ENCODE results near the gene RPS6KA6.
A peak's percentile ranks its signal among the peaks of the same experiment; 100 is the strongest.

Gene RPS6KA6

DNA sequence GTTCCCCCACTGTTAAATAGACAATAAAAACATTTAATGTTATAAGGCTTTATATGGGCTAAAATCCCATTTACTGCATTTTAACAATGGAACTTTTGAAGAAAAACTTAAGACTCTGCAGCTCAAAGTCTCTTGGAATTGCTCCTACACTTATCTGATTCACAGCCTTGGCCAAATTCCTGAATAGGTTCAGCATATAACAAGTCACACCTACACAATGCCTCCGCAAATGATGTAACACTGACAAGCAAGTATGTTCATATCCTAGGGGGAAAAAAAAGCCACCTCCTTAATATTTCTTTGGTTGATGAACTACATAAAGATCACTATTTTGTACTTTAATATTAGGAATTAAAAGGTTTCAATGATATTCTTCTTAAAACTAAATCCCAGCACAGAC is 34.5 kb downstream of the RPS6KA6 start:
- H3K4me1 ChIP-seq (ENCODE audit: control insufficient read depth, insufficient read depth, low read length) = no peaks in the 10 kb centered on the region
- POLR2A ChIA-PET = no interaction called here
- CTCF ChIA-PET = interaction anchor here (0.6 kb wide), 1 partner anchor 108 kb away, joined by 4 read pairs; no protein-coding TSS in a partner anchor

DNA sequence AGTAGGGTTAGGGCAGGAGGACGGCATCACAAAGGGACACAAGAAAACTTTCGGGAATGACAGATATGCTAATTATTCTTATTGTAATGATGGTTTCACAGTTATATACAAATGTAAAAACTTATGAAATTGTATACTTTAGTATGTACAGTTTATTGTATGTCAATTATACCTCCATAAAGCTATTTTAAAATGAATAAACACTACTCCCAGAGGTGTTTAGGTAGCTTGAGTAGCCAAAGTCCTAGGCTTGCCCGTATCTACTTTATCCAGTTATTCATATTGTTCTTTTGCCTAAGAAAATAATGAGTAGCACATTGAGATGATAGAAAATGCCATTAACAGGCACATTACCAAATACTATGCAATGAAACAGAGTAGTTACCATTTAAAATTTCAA is 43.0 kb downstream of the RPS6KA6 start:
- H3K4me1 ChIP-seq (ENCODE audit: control insufficient read depth, insufficient read depth, low read length) = no peaks in the 10 kb centered on the region
- POLR2A ChIA-PET = no interaction called here
- H3K27ac ChIP-seq (ENCODE audit: extremely low read depth, low read depth, low read length) = no peak overlapping the region
- CTCF ChIA-PET = no interaction called here
- H3K4me3 ChIP-seq (ENCODE audit: low read depth, low read length) = no peak overlapping the region
- no peaks in the 10 kb centered on the region; a peak in 2 of 3 replicates for H3K36me3 ChIP-seq (ENCODE audit: control insufficient read depth in 2 of 2, insufficient read depth in 1 of 2, low read length in 2 of 2)
- peaks cover 4% of the 10 kb centered on the region; the same call in 1 of the 2 replicates for H3K9me3 ChIP-seq (ENCODE audit: control insufficient read depth, insufficient read depth, low read depth, low read length)
- TF ChIP-seq RBAK (tag by site-specific recombination; IDR thresholded peaks at IDR 0.05) (no peak), ZNF114 (tag by site-specific recombination; IDR thresholded peaks at IDR 0.05) (no peak), ZSCAN23 (tag by site-specific recombination; IDR thresholded peaks at IDR 0.05) (no peak), ZNF530 (tag by site-specific recombination; IDR thresholded peaks at IDR 0.05; ENCODE audit: low read depth) (no peak), ZNF16 (tag by site-specific recombination; IDR thresholded peaks at IDR 0.05; ENCODE audit: low read depth) (no peak), ZNF768 (tag by site-specific recombination; IDR thresholded peaks at IDR 0.05) (no peak), ZNF248 (tag by site-specific recombination; IDR thresholded peaks at IDR 0.05) (no peak), ZNF624 (tag by site-specific recombination; IDR thresholded peaks at IDR 0.05) (no peak), ZNF654 (tag by site-specific recombination; IDR thresholded peaks at IDR 0.05; ENCODE audit: low read depth) (no peak), GFI1B (tag by site-specific recombination; IDR thresholded peaks at IDR 0.05) (no peak), ZNF19 (tag by site-specific recombination; IDR thresholded peaks at IDR 0.05; ENCODE audit: low read depth) (no peak)
- TF ChIP-seq, protein P1, sequence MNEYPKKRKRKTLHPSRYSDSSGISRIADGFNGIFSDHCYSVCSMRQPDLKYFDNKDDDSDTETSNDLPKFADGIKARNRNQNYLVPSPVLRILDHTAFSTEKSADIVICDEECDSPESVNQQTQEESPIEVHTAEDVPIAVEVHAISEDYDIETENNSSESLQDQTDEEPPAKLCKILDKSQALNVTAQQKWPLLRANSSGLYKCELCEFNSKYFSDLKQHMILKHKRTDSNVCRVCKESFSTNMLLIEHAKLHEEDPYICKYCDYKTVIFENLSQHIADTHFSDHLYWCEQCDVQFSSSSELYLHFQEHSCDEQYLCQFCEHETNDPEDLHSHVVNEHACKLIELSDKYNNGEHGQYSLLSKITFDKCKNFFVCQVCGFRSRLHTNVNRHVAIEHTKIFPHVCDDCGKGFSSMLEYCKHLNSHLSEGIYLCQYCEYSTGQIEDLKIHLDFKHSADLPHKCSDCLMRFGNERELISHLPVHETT (tag by site-specific recombination; IDR thresholded peaks at IDR 0.05) = no peak
- TF ChIP-seq, protein P2, sequence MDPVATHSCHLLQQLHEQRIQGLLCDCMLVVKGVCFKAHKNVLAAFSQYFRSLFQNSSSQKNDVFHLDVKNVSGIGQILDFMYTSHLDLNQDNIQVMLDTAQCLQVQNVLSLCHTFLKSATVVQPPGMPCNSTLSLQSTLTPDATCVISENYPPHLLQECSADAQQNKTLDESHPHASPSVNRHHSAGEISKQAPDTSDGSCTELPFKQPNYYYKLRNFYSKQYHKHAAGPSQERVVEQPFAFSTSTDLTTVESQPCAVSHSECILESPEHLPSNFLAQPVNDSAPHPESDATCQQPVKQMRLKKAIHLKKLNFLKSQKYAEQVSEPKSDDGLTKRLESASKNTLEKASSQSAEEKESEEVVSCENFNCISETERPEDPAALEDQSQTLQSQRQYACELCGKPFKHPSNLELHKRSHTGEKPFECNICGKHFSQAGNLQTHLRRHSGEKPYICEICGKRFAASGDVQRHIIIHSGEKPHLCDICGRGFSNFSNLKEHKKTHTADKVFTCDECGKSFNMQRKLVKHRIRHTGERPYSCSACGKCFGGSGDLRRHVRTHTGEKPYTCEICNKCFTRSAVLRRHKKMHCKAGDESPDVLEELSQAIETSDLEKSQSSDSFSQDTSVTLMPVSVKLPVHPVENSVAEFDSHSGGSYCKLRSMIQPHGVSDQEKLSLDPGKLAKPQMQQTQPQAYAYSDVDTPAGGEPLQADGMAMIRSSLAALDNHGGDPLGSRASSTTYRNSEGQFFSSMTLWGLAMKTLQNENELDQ (tag by site-specific recombination; IDR thresholded peaks at IDR 0.05; ENCODE audit: low read depth) = no peak

More for the DNA sequence above, 34.5 kb downstream of the RPS6KA6 start:
- H3K9me3 ChIP-seq (ENCODE audit: control insufficient read depth, insufficient read depth, low read depth, low read length) = no peaks in the 10 kb centered on the region; the same call in 1 of the 2 replicates
- no peak overlapping the region for H3K27ac ChIP-seq (ENCODE audit: extremely low read depth, low read depth, low read length)
- H3K36me3 ChIP-seq (ENCODE audit: control insufficient read depth in 2 of 2, insufficient read depth in 1 of 2, low read length in 2 of 2) = peaks cover 0 to 4% of the 10 kb centered on the region in 2 experiments; a peak in 1 of 3 replicates
- H3K4me3 ChIP-seq (ENCODE audit: low read depth, low read length) = no peak overlapping the region
- no peak for TF ChIP-seq ZNF792 (tag by site-specific recombination; IDR thresholded peaks at IDR 0.05)
- peak; percentile 35; the same call in 1 of the 2 replicates for TF ChIP-seq EGR2 (tag by site-specific recombination; IDR thresholded peaks at IDR 0.05; ENCODE audit: low read depth)

DNA sequence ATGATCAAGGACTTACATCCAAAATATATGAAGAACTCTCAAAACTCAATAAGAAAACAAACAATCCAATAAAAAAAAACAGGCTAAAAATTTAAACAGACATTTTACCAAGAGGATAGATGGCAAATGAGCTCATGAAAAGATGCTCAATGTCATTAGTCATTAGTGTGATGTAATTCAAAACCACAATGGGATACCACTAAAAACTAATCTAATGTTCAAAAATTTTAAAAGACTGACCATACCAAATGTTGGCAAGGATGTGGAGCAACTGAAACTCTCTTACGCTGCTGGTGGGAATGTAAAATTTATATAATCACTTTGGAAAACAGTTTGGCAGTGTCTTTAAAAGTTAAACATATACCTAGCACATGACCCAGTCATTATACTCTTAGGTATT is 43.7 kb downstream of the RPS6KA6 start:
- ChIA-PET CTCF (no interaction called here), POLR2A (no interaction called here)
- peaks cover 4% of the 10 kb centered on the region; the same call in 1 of the 2 replicates for H3K9me3 ChIP-seq (ENCODE audit: control insufficient read depth, insufficient read depth, low read depth, low read length)
- H3K27ac ChIP-seq (ENCODE audit: extremely low read depth, low read depth, low read length) = no peak overlapping the region
- H3K36me3 ChIP-seq (ENCODE audit: control insufficient read depth in 2 of 2, insufficient read depth in 1 of 2, low read length in 2 of 2) = no peaks in the 10 kb centered on the region; a peak in 2 of 3 replicates
- no peak overlapping the region for H3K4me3 ChIP-seq (ENCODE audit: low read depth, low read length)
- H3K4me1 ChIP-seq (ENCODE audit: control insufficient read depth, insufficient read depth, low read length) = no peaks in the 10 kb centered on the region
- TF ChIP-seq ZXDB (tag by site-specific recombination; IDR thresholded peaks at IDR 0.05) (no peak), ZNF223 (tag by site-specific recombination; IDR thresholded peaks at IDR 0.05) (no peak), ZNF629 (tag by site-specific recombination; IDR thresholded peaks at IDR 0.05) (no peak), ZNF184 (tag by site-specific recombination; IDR thresholded peaks at IDR 0.05) (no peak), OSR2 (tag by site-specific recombination; IDR thresholded peaks at IDR 0.05) (no peak), ZNF707 (tag by site-specific recombination; IDR thresholded peaks at IDR 0.05) (no peak), ZNF529 (tag by site-specific recombination; IDR thresholded peaks at IDR 0.05; ENCODE audit: insufficient replicate concordance) (no peak), ZNF558 (tag by site-specific recombination; IDR thresholded peaks at IDR 0.05) (no peak), ZNF791 (tag by site-specific recombination; IDR thresholded peaks at IDR 0.05) (no peak), ZNF266 (tag by site-specific recombination; IDR thresholded peaks at IDR 0.05; ENCODE audit: low read depth) (no peak), OVOL3 (tag by site-specific recombination; IDR thresholded peaks at IDR 0.05) (no peak), ZNF530 (tag by site-specific recombination; IDR thresholded peaks at IDR 0.05; ENCODE audit: low read depth) (no peak)
- TF ChIP-seq, protein P3, sequence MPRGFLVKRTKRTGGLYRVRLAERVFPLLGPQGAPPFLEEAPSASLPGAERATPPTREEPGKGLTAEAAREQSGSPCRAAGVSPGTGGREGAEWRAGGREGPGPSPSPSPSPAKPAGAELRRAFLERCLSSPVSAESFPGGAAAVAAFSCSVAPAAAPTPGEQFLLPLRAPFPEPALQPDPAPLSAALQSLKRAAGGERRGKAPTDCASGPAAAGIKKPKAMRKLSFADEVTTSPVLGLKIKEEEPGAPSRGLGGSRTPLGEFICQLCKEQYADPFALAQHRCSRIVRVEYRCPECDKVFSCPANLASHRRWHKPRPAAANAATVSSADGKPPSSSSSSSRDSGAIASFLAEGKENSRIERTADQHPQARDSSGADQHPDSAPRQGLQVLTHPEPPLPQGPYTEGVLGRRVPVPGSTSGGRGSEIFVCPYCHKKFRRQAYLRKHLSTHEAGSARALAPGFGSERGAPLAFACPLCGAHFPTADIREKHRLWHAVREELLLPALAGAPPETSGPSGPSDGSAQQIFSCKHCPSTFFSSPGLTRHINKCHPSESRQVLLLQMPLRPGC (tag by site-specific recombination; IDR thresholded peaks at IDR 0.05) = no peak
- TF ChIP-seq, protein P4, sequence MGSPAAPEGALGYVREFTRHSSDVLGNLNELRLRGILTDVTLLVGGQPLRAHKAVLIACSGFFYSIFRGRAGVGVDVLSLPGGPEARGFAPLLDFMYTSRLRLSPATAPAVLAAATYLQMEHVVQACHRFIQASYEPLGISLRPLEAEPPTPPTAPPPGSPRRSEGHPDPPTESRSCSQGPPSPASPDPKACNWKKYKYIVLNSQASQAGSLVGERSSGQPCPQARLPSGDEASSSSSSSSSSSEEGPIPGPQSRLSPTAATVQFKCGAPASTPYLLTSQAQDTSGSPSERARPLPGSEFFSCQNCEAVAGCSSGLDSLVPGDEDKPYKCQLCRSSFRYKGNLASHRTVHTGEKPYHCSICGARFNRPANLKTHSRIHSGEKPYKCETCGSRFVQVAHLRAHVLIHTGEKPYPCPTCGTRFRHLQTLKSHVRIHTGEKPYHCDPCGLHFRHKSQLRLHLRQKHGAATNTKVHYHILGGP (tag by site-specific recombination; IDR thresholded peaks at IDR 0.05) = no peak

Data from HEK293 (cell line).